Omental fat pad (tissue), 4 donors: ENCODE results near the gene CYP2J2. TPM values are rescaled to one million over a fixed set of nuclear protein-coding genes. Genes with fewer than 3 reads are reported as not detected.
A peak's percentile ranks its signal among the peaks of the same experiment; 100 is the strongest.

Source experiments
- ATAC-seq: fragments of 150-250 bp; one replicate; pipeline ENCODE4 v1.9.1; 2016; ENCODE audit warnings: mild to moderate bottlenecking, moderate library complexity; ENCODE audit not compliant: low FRiP score
- DNase-seq: peaks from one replicate; pipeline ENCODE4 v3.0.0-alpha.2; 2019; ENCODE audit warnings: low spot score
- total RNA-seq, 4 donors: library from RNA; depleted of rRNA; stranded (reverse); fragments of >200 nt; gene quantifications; one replicate each; pipeline ENCODE4 v1.1.0, GENCODE V29; 2016
- TF ChIP-seq, protein P1 (sequence below), 3 donors: fragments of 450-650 bp; IDR thresholded peaks; one replicate each; pipeline ENCODE4 v1.5.1; 2016 to 2017; ENCODE audit warnings: antibody characterized with exemption in 3 of 3, mild to moderate bottlenecking in 3 of 3, moderate library complexity in 2 of 3

The CYP2J2 gene
- total RNA-seq, 4 donors from 2014 or later: 2.3 to 5.2 (median 2.9) TPM; not detected in 1

DNA sequence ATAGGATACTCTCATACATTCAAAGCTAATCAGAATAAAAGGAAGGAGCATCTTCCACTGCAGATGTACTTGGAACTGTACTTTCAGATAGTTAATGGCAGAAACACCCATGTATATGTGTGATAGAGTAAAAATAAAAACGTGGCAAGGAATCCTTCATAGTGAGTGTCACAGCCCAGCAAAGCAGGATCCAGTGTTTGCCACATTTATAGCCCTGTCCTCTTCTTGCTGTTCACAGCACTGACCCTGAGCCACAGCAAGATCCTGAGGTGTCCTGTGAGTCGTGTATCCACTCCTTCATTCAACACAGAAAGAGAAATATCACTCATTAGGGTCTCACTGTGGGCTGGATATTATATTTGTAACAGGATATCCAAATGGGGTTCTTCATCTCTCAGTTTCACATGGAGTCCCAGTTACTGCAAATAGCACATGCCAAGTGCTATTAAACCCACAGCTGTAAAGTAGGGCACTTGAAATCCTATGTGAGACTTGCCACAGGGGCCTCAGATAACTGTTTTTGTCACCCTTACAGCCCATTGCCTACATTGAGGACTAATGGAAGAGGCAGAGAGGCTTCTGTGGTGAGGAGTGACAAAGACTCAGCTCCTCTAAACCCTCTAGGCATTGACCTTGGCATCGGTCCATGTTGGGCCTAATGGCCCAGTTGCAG, 41.3 kb downstream of the CYP2J2 start:
- DNase-seq (no peak), ATAC-seq (no peak)

DNA sequence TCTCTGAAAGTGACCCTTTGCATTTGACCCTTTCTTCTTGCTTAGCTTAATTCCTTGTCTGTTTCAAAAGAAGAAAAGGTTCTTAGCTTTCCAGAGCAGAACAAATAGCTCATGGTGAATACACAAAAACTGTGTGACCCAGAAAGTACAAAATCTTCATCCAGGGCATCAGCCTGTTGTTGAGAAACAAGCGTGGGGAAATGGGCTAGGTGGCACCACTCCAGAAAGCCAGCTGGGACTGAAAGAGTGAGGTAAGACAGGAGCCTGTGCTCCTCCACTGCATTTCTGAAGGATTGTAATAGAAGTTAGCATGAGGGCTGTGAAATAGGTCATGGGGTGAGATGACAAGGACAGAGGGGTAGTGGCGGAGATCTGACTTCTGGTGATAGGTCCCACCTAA, 45.8 kb downstream of the CYP2J2 start:
- no peak for ATAC-seq
- no peak for DNase-seq
- TF ChIP-seq, protein P1, sequence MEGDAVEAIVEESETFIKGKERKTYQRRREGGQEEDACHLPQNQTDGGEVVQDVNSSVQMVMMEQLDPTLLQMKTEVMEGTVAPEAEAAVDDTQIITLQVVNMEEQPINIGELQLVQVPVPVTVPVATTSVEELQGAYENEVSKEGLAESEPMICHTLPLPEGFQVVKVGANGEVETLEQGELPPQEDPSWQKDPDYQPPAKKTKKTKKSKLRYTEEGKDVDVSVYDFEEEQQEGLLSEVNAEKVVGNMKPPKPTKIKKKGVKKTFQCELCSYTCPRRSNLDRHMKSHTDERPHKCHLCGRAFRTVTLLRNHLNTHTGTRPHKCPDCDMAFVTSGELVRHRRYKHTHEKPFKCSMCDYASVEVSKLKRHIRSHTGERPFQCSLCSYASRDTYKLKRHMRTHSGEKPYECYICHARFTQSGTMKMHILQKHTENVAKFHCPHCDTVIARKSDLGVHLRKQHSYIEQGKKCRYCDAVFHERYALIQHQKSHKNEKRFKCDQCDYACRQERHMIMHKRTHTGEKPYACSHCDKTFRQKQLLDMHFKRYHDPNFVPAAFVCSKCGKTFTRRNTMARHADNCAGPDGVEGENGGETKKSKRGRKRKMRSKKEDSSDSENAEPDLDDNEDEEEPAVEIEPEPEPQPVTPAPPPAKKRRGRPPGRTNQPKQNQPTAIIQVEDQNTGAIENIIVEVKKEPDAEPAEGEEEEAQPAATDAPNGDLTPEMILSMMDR (IDR thresholded peaks at IDR 0.05): no peak

More for the DNA sequence above, 41.3 kb downstream of the CYP2J2 start:
- TF ChIP-seq, protein P1 (IDR thresholded peaks at IDR 0.05): no peak

DNA sequence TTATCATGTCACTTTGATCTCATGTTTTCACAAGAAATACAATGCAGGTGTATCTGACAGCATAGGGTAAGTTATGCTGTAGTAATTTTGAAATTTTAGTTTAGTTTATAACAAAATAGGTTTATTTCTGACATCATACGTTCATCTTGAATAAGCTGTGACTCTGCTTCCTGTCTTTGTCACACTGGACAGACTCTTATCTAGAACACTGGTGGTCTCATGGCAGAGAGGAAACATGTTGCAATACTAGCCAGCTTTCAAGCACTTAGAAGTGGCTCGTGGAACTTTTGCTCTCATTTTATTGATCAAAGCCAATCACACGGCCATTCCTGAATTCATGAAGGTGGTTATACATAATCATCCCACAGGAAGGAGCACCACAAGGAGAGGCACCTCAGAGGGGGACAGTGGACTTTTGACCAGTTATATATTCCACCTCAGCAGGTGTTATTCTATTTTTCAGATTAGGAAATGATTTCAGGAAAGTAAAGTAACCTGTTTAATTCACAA, 46.5 kb downstream of the CYP2J2 start:
- TF ChIP-seq, protein P1 (IDR thresholded peaks at IDR 0.05): no peak
- ATAC-seq (no peak), DNase-seq (no peak)

DNA sequence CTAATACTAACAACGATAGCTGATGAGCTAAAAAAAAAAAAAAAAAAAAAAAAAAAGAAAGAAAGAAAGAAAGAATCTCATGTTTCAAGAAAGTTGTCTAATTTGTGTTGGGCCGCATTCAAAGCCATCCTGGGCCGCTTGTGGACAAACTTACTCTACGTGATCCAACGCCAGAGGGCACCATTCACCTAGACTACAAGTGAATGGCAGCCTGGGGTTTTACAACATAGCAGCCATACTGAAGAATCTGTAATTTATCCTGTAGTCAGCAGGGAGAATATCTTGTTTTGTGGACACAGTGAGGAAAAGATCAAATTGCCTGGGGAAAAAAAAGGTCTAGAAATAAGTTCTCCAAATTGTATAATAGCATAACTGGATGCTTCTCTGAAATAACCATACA, 47.0 kb downstream of the CYP2J2 start:
- peak; percentile 57 for DNase-seq
- no peak for ATAC-seq
- TF ChIP-seq, protein P1 (IDR thresholded peaks at IDR 0.05): no peak

DNA sequence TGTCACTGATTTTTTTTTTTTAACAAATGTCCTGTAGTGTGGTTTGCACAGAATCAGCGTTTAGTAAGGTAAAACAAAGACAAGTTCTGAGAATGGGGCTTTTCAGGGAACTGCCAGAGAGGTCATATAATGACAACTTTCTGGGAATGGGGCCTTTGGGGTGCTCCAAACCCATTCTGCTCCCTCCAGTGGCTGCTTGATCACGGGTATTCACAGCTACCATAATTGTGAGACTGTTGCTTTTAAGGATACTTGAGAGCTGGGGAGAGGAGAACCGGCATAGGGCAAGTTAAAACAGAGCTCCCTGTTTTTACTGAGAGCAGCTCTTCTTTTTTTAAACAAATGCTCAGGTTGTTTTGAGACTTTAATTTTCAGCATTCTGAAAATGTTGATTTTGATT, 48.2 kb downstream of the CYP2J2 start:
- TF ChIP-seq, protein P1 (IDR thresholded peaks at IDR 0.05): no peak
- no peak for DNase-seq

DNA sequence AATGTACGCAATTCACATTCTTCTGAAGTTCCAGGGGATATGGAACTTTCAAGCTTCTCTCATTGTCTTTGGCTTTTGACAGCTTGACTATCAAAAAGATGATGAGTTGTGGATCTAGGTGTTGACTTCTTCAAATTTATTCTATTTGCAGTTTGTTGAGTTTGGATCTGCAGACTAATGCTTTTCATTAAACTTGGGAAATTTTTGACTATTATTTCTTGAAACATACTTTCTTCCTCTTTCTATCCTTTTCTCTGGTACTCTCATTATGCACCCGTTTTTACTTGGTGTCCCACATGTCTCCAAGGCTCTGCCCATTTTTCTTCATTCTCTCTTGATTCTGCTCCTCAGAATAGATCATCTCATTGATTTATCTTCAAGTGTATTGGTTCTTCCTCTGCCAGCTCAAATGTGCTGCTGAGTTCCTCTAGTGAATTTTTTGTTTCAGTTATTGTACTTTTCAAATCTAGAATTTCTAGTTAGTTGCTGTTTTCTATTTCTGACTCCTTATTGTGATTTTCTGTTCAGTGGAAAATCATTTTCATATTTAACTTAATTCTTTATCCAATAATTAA, 49.4 kb downstream of the CYP2J2 start:
- ATAC-seq (no peak), DNase-seq (no peak)
- TF ChIP-seq, protein P1 (IDR thresholded peaks at IDR 0.05): no peak

More for the DNA sequence above, 48.2 kb downstream of the CYP2J2 start:
- no peak for ATAC-seq

DNA sequence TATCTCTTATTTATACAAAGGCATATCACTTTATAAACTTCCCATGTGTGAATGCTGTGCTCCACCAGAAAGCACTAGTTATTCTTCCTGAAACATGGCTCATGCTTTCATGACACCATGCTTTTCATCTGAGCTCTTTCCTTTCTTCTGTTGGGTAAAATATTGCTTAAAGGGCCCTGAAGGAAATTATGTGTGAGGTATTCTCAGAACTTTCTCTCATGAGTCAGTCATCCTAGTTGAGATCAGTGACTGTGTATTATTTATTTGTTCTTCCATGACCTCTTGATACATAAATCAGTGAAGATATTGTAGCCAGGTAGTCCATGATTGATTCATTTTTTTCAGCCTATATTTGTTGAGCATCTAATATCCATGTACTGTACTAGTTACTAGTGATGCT, 54.8 kb downstream of the CYP2J2 start:
- no peak for ATAC-seq
- TF ChIP-seq, protein P1 (IDR thresholded peaks at IDR 0.05): no peak
- no peak for DNase-seq
